NCI-H1417 (cell line): ENCODE measurements around the gene AMER1.
A peak's percentile ranks its signal among the peaks of the same experiment; 100 is the strongest.

Experiments
- DNase-seq, 3 experiments: peaks; one replicate each; lab custom pipeline; 2025; lab: John Stamatoyannopoulos, UW

AMER1 gene

GRCh38 chrX:64184396-64184795 is 21.1 kb downstream of the AMER1 start:
- no peak for DNase-seq

DNA sequence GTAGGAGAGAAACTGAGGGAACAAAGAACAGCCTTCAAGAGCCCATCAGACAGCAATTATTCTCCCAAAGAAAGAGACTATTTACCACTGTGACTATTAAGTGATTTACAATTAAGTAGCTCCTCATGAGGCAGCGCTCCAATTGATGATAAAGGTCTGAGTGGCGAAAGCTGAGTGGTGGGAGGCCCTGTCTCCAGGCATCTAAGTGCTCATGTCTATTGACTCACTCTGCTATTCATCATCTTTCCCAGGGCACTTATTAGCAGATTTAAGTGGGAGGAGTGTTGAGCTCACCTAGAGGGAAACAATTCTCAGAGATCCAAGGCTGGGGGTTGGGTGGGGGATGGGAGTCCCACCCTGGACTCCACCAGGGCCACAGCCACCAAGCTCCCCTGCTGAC is 23.3 kb downstream of the AMER1 start:
- DNase-seq, result peak in 2 of 3 experiments; percentile 61 to 91

DNA sequence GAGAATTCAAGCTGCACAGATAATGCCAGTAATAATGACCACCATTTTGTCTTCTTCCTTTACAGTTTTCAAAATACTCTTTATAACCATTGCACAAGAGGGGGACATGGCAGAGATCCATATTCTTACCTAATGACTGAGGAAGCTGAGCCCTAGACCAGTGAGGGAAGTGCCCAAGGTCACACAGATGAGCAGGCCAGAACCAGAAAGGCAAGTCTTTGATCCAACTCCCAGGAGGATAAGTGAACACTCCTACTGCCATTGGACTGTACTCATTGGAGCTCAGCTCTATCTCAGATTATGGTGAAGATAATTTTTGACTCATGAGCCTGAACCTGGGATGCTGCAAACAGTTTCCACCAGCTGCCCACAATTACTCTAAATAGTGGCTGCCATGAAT is 28.6 kb downstream of the AMER1 start:
- DNase-seq, result no peak

- DNase-seq, result no peak
These were observed 35.5 kb downstream of the AMER1 start for GRCh38 chrX:64169988-64170387.

GRCh38 chrX:64152857-64153256 is 52.7 kb downstream of the AMER1 start:
- DNase-seq, result peak in 2 of 3 experiments; percentile 65 to 77

- no peak for DNase-seq
These were observed 53.6 kb downstream of the AMER1 start for GRCh38 chrX:64151911-64152310.

DNA sequence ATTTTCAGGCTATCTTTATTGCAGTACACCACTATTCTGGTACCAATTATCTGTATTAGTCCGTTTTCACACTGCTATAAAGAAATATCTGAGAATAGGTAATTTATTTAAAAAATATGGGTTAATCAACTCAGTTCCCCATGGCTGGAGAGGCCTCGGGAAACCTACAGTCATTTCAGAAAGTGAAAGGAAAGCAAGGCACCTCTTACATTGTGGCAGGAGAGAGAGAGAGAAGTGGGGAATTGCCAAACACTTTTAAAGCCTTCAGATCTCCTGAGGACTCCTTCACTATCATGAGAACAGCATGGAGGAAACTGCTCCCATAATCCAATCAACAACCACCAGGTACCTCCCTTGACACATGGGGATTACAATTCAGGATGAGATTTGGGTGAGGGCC is 54.7 kb downstream of the AMER1 start:
- DNase-seq, result no peak
